ENCODE measurements around the gene KREMEN1.

GRCh38 chr22:29144786-29145160 lies 71.9 kb downstream of the KREMEN1 start:
- TF ChIP-seq EP300 (IDR thresholded peaks at IDR 0.05) (no peak), CTCF (IDR thresholded peaks at IDR 0.05) (no peak), POLR2AphosphoS5 (IDR thresholded peaks at IDR 0.05) (no peak)
